ENCODE results near the gene TEX101.

Gene TEX101

GRCh38 chr19:43463381-43464133, 48.9 kb downstream of the TEX101 start:
- peaks cover 6% of the 10 kb centered on the region for H3K4me1 ChIP-seq (ENCODE audit: control insufficient read depth, insufficient read depth, low read length, unreplicated experiment)
- H3K36me3 ChIP-seq (ENCODE audit: insufficient read depth, low read length), result no peaks in the 10 kb centered on the region
- H3K27ac ChIP-seq (ENCODE audit: low read depth, low read length), result no peak overlapping the region
- H2AFZ ChIP-seq (ENCODE audit: low read length, unreplicated experiment), result peak overlapping the region; percentile 2
- no peaks in the 10 kb centered on the region for H3K79me2 ChIP-seq (ENCODE audit: control insufficient read depth, insufficient read depth, low read length, unreplicated experiment)
- H3K27me3 ChIP-seq (ENCODE audit: insufficient read depth, low read length), result no peaks in the 10 kb centered on the region
- peak overlapping the region; percentile 79 for H3K4me3 ChIP-seq (ENCODE audit: low read depth, low read length)

- Histone ChIP-seq H3K4me3 (ENCODE audit: low read depth, low read length) (peak overlapping the region; percentile 79), H3K27me3 (ENCODE audit: insufficient read depth, low read length) (no peaks in the 10 kb centered on the region), H3K27ac (ENCODE audit: low read depth, low read length) (no peak overlapping the region), H2AFZ (ENCODE audit: low read length, unreplicated experiment) (peak overlapping the region; percentile 2), H3K79me2 (ENCODE audit: control insufficient read depth, insufficient read depth, low read length, unreplicated experiment) (no peaks in the 10 kb centered on the region), H3K4me1 (ENCODE audit: control insufficient read depth, insufficient read depth, low read length, unreplicated experiment) (peaks cover 6% of the 10 kb centered on the region), H3K36me3 (ENCODE audit: insufficient read depth, low read length) (no peaks in the 10 kb centered on the region)
Observed at GRCh38 chr19:43464134-43464775, 49.6 kb downstream of the TEX101 start.

GRCh38 chr19:43465468-43466120, 50.9 kb downstream of the TEX101 start, which contains the start of gene LYPD3:
Gene LYPD3, minus strand, starts transcription at chr19:43465608. Its CDS starts 37 bp downstream, at chr19:43465571.
- Histone ChIP-seq H3K79me2 (ENCODE audit: control insufficient read depth, insufficient read depth, low read length, unreplicated experiment) (no peaks in the 10 kb centered on the region), H3K27me3 (ENCODE audit: insufficient read depth, low read length) (no peaks in the 10 kb centered on the region), H3K27ac (ENCODE audit: low read depth, low read length) (no peak within 1 kb of the TSS), H2AFZ (ENCODE audit: low read length, unreplicated experiment) (no peak within 1 kb of the TSS), H3K4me1 (ENCODE audit: control insufficient read depth, insufficient read depth, low read length, unreplicated experiment) (peaks cover 6% of the 10 kb centered on the region), H3K4me3 (ENCODE audit: low read depth, low read length) (peak within 1 kb of the TSS; percentile 79; the same call in 1 of the 2 replicates), H3K36me3 (ENCODE audit: insufficient read depth, low read length) (no peaks in the 10 kb centered on the region)

GRCh38 chr19:43466793-43467192, 52.1 kb downstream of the TEX101 start:
- Histone ChIP-seq H3K4me1 (ENCODE audit: control insufficient read depth, insufficient read depth, low read length, unreplicated experiment) (peaks cover 6% of the 10 kb centered on the region), H3K79me2 (ENCODE audit: control insufficient read depth, insufficient read depth, low read length, unreplicated experiment) (no peaks in the 10 kb centered on the region), H3K36me3 (ENCODE audit: insufficient read depth, low read length) (no peaks in the 10 kb centered on the region), H2AFZ (ENCODE audit: low read length, unreplicated experiment) (no peak overlapping the region), H3K4me3 (ENCODE audit: low read depth, low read length) (no peak overlapping the region), H3K27me3 (ENCODE audit: insufficient read depth, low read length) (no peaks in the 10 kb centered on the region), H3K27ac (ENCODE audit: low read depth, low read length) (no peak overlapping the region)

GRCh38 chr19:43467276-43467675, 52.6 kb downstream of the TEX101 start:
- Histone ChIP-seq H2AFZ (ENCODE audit: low read length, unreplicated experiment) (peak overlapping the region; percentile 30), H3K79me2 (ENCODE audit: control insufficient read depth, insufficient read depth, low read length, unreplicated experiment) (no peaks in the 10 kb centered on the region), H3K4me1 (ENCODE audit: control insufficient read depth, insufficient read depth, low read length, unreplicated experiment) (peaks cover 6% of the 10 kb centered on the region), H3K36me3 (ENCODE audit: insufficient read depth, low read length) (no peaks in the 10 kb centered on the region), H3K4me3 (ENCODE audit: low read depth, low read length) (no peak overlapping the region), H3K27me3 (ENCODE audit: insufficient read depth, low read length) (no peaks in the 10 kb centered on the region), H3K27ac (ENCODE audit: low read depth, low read length) (no peak overlapping the region)

GRCh38 chr19:43467730-43468129, 53.0 kb downstream of the TEX101 start:
- Histone ChIP-seq H2AFZ (ENCODE audit: low read length, unreplicated experiment) (no peak overlapping the region), H3K4me3 (ENCODE audit: low read depth, low read length) (no peak overlapping the region), H3K27ac (ENCODE audit: low read depth, low read length) (no peak overlapping the region)

More at GRCh38 chr19:43467730-43468129, 53.0 kb downstream of the TEX101 start:
- Histone ChIP-seq H3K79me2 (ENCODE audit: control insufficient read depth, insufficient read depth, low read length, unreplicated experiment) (no peaks in the 10 kb centered on the region), H3K36me3 (ENCODE audit: insufficient read depth, low read length) (no peaks in the 10 kb centered on the region), H3K4me1 (ENCODE audit: control insufficient read depth, insufficient read depth, low read length, unreplicated experiment) (peaks cover 6% of the 10 kb centered on the region), H3K27me3 (ENCODE audit: insufficient read depth, low read length) (no peaks in the 10 kb centered on the region)

Data from ACC112 (cell line).